ENCODE measurements around the gene TGFB1. TPM values are rescaled to one million over a fixed set of nuclear protein-coding genes. Genes with fewer than 3 reads are reported as not detected.
A peak's percentile ranks its signal among the peaks of the same experiment; 100 is the strongest.

TGFB1 gene
- total RNA-seq, 3 donors from 2014 or later, result 12.0 to 21.4 (median 13.4) TPM

DNA sequence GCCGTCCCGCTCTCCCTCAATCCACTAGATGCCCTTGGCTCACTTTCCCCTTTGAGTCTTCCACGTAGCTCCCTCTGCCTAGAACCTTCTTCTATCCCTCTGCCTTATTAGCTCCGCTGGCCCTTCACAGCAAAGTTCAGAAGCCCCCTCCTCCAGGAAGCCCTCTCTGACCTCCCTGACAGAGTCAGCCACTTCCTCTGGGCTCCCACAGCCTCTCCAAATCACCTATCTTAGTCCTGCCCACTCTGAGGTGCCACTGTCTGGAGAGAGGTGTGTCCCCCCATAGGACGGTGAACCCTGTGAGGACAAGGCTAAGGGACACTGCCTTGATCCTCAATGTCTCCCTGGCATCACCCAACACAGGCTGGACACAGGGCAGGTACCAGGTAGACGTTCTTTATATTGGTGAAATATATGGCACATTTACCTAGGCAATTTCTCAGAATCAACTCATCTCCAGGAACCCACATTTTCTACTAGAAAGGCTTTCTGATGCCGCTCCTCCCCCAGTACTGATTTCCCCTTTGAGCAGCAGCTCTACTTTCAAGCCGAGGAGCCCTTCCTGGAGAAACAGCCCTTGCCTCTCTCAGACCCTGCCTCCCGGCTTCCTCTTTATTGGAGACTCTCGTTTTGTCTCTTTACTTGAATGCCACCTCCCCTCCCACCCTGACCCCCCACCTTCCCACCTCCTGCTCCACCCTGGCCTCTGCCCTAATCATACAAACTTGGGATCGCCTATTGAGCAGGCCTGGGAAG, 3.4 kb upstream of the TGFB1 start:
- intact Hi-C loops (cut with DNase I; ENCODE audit: low total_unique reads), result no loop called here
- no peaks in the 10 kb centered on the region for H3K36me3 ChIP-seq
- H3K4me1 ChIP-seq, result peaks cover 0 to 6% of the 10 kb centered on the region in 2 donors
- DNase-seq (ENCODE audit: low spot score in 2 of 2), result no peak
- no peak overlapping the region for H3K27ac ChIP-seq
- no peak overlapping the region for H3K4me3 ChIP-seq
- no peaks in the 10 kb centered on the region for H3K9me3 ChIP-seq
- no peak for TF ChIP-seq POLR2AphosphoS5 (IDR thresholded peaks at IDR 0.05)
- no peaks in the 10 kb centered on the region for H3K27me3 ChIP-seq

DNA sequence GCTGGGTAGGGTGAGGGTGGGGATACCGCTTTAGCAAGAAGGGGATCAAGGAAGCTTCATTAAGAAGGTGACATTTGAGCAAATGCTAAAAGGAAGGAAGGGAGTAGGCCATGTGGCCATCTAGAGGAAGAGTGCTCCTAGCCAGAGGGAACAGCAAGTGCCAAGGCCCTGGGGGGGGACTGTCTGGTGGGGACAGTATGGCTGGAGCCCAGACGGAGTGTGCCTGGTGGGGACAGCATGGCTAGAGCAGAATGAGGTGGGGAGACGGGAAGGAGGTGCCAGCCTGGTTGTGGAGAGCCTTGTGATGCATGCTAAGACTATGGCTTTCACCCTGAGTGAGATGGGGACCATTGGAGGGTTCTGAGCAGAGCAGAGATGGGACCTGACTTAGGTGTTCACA, 2.1 kb upstream of the TGFB1 start:
- no peaks in the 10 kb centered on the region for H3K9me3 ChIP-seq
- H3K4me1 ChIP-seq, result peaks cover 0 to 6% of the 10 kb centered on the region in 2 donors
- no peak for TF ChIP-seq POLR2AphosphoS5 (IDR thresholded peaks at IDR 0.05)
- TF ChIP-seq POLR2A (IDR thresholded peaks at IDR 0.05), result no peak
- TF ChIP-seq, protein P1, sequence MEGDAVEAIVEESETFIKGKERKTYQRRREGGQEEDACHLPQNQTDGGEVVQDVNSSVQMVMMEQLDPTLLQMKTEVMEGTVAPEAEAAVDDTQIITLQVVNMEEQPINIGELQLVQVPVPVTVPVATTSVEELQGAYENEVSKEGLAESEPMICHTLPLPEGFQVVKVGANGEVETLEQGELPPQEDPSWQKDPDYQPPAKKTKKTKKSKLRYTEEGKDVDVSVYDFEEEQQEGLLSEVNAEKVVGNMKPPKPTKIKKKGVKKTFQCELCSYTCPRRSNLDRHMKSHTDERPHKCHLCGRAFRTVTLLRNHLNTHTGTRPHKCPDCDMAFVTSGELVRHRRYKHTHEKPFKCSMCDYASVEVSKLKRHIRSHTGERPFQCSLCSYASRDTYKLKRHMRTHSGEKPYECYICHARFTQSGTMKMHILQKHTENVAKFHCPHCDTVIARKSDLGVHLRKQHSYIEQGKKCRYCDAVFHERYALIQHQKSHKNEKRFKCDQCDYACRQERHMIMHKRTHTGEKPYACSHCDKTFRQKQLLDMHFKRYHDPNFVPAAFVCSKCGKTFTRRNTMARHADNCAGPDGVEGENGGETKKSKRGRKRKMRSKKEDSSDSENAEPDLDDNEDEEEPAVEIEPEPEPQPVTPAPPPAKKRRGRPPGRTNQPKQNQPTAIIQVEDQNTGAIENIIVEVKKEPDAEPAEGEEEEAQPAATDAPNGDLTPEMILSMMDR (IDR thresholded peaks at IDR 0.05), result no peak
- H3K27ac ChIP-seq, result peak overlapping the region in 1 of 2 donors; percentile 53
- H3K27me3 ChIP-seq, result no peaks in the 10 kb centered on the region
- DNase-seq (ENCODE audit: low spot score in 2 of 2), result no peak
- no peak overlapping the region for H3K4me3 ChIP-seq
- intact Hi-C loops (cut with DNase I; ENCODE audit: low total_unique reads), result no loop called here
- no peaks in the 10 kb centered on the region for H3K36me3 ChIP-seq

DNA sequence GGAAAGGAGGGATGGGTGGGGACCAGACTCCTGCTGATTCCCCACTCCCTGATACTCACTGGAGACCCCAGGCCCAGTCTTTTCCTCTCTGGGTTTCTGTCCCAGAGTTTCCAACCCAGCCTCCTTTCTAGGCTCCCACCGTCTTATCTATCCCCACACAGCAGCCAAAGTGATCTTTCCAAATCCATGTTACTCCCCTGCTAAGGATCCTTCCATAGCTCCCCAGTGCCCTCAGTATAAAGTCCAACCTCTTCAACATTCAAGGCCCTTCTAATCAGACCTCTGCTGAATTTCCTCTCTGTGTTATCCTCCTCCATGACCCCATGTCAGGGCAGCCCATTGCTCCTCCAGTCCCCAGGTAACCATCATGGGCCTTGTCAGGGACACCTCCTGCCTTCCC, 1.3 kb upstream of the TGFB1 start:
- Histone ChIP-seq H3K27ac (peak overlapping the region in 1 of 2 donors; percentile 92), H3K4me1 (peaks cover 0 to 6% of the 10 kb centered on the region in 2 donors)
- intact Hi-C loops (cut with DNase I; ENCODE audit: low total_unique reads), result no loop called here

DNA sequence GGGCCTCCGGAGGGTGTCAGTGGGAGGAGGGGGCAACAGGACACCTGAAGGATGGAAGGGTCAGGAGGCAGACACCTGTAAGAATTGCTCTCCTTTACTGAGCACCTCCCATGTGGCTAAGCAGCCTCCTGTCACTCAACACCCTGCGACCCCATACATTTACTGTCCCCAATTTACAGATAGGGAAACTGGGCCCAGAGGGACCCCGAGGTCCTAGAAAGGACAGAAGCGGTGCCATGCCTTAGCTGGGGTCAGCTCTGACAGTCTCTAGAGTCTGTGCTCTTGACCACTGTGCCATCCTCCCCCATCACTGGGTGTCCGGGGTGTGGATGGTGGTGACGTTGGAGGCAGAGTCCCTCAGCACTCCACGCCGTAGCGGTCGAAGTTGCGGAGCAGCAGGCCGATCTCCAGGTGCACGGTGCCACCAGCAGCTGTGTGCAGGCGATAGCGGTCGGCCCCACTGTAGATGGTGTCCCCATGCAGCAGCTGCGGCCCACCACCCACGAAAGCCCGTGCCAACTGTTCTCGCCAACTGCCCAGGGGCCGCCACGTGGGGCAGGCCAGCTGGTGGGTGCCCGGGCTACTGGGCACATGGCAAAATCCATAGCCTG, 726 bp upstream of the TGFB1 start:
- Histone ChIP-seq H3K36me3 (no peaks in the 10 kb centered on the region), H3K27ac (peak overlapping the region; percentile 78 to 92), H3K4me1 (peaks cover 0 to 6% of the 10 kb centered on the region in 2 donors), H3K9me3 (no peaks in the 10 kb centered on the region), H3K27me3 (no peaks in the 10 kb centered on the region), H3K4me3 (peak overlapping the region; percentile 82 to 97 (median 82))
- no peak for TF ChIP-seq POLR2AphosphoS5 (IDR thresholded peaks at IDR 0.05)
- TF ChIP-seq, protein P1 (IDR thresholded peaks at IDR 0.05), result no peak
- TF ChIP-seq POLR2A (IDR thresholded peaks at IDR 0.05), result no peak
- no peak for DNase-seq (ENCODE audit: low spot score in 2 of 2)
- intact Hi-C loops (cut with DNase I; ENCODE audit: low total_unique reads), result no loop called here

More for the DNA sequence above, 1.3 kb upstream of the TGFB1 start:
- TF ChIP-seq POLR2AphosphoS5 (IDR thresholded peaks at IDR 0.05) (no peak), POLR2A (IDR thresholded peaks at IDR 0.05) (no peak)
- TF ChIP-seq, protein P1 (IDR thresholded peaks at IDR 0.05), result no peak
- H3K36me3 ChIP-seq, result no peaks in the 10 kb centered on the region
- H3K4me3 ChIP-seq, result no peak overlapping the region
- no peaks in the 10 kb centered on the region for H3K27me3 ChIP-seq
- no peak for DNase-seq (ENCODE audit: low spot score in 2 of 2)
- H3K9me3 ChIP-seq, result no peaks in the 10 kb centered on the region

DNA sequence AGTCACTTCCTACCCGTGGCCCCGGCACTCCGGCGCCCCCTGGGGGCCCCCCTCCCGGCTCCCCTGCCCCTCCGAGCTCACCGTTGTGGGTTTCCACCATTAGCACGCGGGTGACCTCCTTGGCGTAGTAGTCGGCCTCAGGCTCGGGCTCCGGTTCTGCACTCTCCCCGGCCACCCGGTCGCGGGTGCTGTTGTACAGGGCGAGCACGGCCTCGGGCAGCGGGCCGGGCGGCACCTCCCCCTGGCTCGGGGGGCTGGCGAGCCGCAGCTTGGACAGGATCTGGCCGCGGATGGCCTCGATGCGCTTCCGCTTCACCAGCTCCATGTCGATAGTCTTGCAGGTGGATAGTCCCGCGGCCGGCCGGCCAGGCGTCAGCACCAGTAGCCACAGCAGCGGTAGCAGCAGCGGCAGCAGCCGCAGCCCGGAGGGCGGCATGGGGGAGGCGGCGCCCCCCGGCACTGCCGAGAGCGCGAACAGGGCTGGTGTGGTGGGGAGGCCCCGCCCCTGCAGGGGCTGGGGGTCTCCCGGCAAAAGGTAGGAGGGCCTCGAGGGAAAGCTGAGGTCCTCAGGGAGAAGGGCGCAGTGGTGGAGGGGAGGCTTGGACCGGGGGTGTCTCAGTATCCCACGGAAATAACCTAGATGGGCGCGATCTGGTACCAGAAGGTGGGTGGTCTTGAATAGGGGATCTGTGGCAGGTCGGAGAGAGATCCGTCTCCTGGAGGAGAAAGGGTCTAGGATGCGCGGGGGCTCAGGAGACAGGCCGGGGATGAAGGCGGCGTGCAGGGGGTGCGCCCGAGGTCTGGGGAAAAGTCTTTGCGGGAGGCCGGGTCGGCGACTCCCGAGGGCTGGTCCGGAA, 885 bp downstream of the TGFB1 start:
- peak in 1 of 2 donors; percentile 46 for DNase-seq (ENCODE audit: low spot score in 2 of 2)
- Histone ChIP-seq H3K36me3 (no peaks in the 10 kb centered on the region), H3K4me1 (peaks cover 0 to 6% of the 10 kb centered on the region in 2 donors), H3K27me3 (no peaks in the 10 kb centered on the region), H3K27ac (peak overlapping the region; percentile 78 to 92), H3K9me3 (no peaks in the 10 kb centered on the region), H3K4me3 (peak overlapping the region; percentile 82 to 97 (median 82))
- TF ChIP-seq, protein P1 (IDR thresholded peaks at IDR 0.05), result peak in 1 of 3 donors; percentile 14
- TF ChIP-seq POLR2A (IDR thresholded peaks at IDR 0.05), result no peak
- intact Hi-C loops (cut with DNase I; ENCODE audit: low total_unique reads), result no loop called here
